SK-N-SH treated with all-trans-retinoic acid at 6 μM for 48 hours (cell line): ENCODE measurements around the gene PPARG.

ENCODE experiments used
- ARNTL ChIP-seq: fragments of 450-650 bp; formaldehyde crosslinking; IDR thresholded peaks from 2 replicates; pipeline ENCODE4 v1.5.0; 2020; ENCODE audit warnings: low read depth, mild to moderate bottlenecking, moderate library complexity, borderline replicate concordance
- GLIS3 ChIP-seq: fragments of 250-450 bp; sonication (Bioruptor Pico); IDR thresholded peaks from 2 replicates; pipeline ENCODE4 v1.5.0; 2020; ENCODE audit warnings: mild to moderate bottlenecking, moderate library complexity
- ISL1 ChIP-seq: fragments of 250-450 bp; sonication (Bioruptor Pico); IDR thresholded peaks from 2 replicates; pipeline ENCODE4 v2.1.2; 2022; ENCODE audit warnings: mild to moderate bottlenecking, moderate library complexity
- OSR1 ChIP-seq: fragments of 250-450 bp; sonication (Bioruptor Pico); IDR thresholded peaks from 2 replicates; pipeline ENCODE4 v1.8.0; 2022; ENCODE audit warnings: moderate library complexity, mild to moderate bottlenecking, inconsistent platforms
- POU6F1 ChIP-seq: fragments of 250-450 bp; sonication (Bioruptor Pico); IDR thresholded peaks from 2 replicates; pipeline ENCODE4 v1.8.0; 2021; ENCODE audit warnings: low read depth, mild to moderate bottlenecking, moderate library complexity, borderline replicate concordance
- PPARA ChIP-seq: fragments of 250-450 bp; sonication (Bioruptor Pico); IDR thresholded peaks from 2 replicates; pipeline ENCODE4 v1.5.0; 2020; ENCODE audit warnings: mild to moderate bottlenecking, borderline replicate concordance
- RARB ChIP-seq: fragments of 250-450 bp; sonication (Bioruptor Pico); IDR thresholded peaks from 2 replicates; pipeline ENCODE4 v1.8.0; 2021; ENCODE audit warnings: mild to moderate bottlenecking, moderate library complexity
- SNAI2 ChIP-seq: fragments of 250-450 bp; sonication (Bioruptor Pico); IDR thresholded peaks from 2 replicates; pipeline ENCODE4 v1.5.0; 2020; ENCODE audit warnings: mild to moderate bottlenecking, moderate library complexity
- ZFP3 ChIP-seq: fragments of 250-450 bp; sonication (Bioruptor Pico); IDR thresholded peaks from 2 replicates; pipeline ENCODE4 v1.5.0; 2020; ENCODE audit warnings: mild to moderate bottlenecking, moderate library complexity
- ZNF8 ChIP-seq: fragments of 450-650 bp; formaldehyde crosslinking; IDR thresholded peaks from 2 replicates; pipeline ENCODE4 v1.5.0; 2020; ENCODE audit warnings: mild to moderate bottlenecking, moderate library complexity
- TF ChIP-seq, protein P1 (sequence below): fragments of 250-450 bp; sonication (Bioruptor Pico); IDR thresholded peaks from 2 replicates; pipeline ENCODE4 v1.8.0; 2020; ENCODE audit warnings: mild to moderate bottlenecking, moderate library complexity, borderline replicate concordance
- TF ChIP-seq, protein P2 (sequence below): fragments of 250-450 bp; sonication (Bioruptor Pico); IDR thresholded peaks from 2 replicates; pipeline ENCODE4 v1.5.0; 2020; ENCODE audit warnings: mild to moderate bottlenecking, moderate library complexity
- TF ChIP-seq, protein P3 (sequence below): fragments of 250-450 bp; sonication (Bioruptor Pico); IDR thresholded peaks from 2 replicates; pipeline ENCODE4 v1.5.1; 2021; ENCODE audit warnings: mild to moderate bottlenecking, moderate library complexity

DNA sequence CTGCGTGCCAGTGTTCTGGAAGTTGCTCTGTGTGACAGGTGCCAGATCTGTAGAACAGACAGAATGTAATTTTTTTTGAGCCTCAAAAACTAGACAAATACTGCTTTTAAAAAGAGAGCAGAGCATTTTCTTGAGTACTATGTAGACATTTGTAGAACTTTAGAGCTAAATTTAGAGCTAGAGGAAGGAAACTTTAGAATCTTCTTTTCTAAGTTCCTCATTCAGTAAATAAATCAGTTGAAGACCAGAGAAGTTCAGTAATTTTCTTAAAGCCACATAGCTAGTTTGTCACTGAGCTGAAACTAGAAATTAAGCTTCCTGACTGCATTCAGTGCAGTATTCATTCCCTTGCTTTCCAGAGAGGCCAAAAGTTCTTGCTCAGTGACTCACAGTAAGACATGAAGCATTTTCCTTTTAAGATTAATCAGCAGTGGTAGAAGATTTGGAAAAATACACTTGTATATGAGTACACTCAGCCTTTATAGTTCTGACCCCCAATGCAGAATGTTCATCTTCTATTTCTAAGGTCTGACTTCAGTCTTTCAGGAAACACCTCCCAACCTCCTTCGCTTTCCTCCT, 111.8 kb downstream of the PPARG start:
- TF ChIP-seq ISL1 (CRISPR knock-in tag) (no peak), GLIS3 (CRISPR knock-in tag) (no peak), PPARA (CRISPR knock-in tag) (no peak), ZNF8 (CRISPR knock-in tag) (no peak), RARB (CRISPR knock-in tag) (no peak), ARNTL (CRISPR knock-in tag) (no peak), SNAI2 (CRISPR knock-in tag) (no peak), ZFP3 (CRISPR knock-in tag) (no peak; the same call in 1 of the 2 replicates), OSR1 (CRISPR knock-in tag) (no peak), POU6F1 (CRISPR knock-in tag) (no peak)
- TF ChIP-seq, protein P1, sequence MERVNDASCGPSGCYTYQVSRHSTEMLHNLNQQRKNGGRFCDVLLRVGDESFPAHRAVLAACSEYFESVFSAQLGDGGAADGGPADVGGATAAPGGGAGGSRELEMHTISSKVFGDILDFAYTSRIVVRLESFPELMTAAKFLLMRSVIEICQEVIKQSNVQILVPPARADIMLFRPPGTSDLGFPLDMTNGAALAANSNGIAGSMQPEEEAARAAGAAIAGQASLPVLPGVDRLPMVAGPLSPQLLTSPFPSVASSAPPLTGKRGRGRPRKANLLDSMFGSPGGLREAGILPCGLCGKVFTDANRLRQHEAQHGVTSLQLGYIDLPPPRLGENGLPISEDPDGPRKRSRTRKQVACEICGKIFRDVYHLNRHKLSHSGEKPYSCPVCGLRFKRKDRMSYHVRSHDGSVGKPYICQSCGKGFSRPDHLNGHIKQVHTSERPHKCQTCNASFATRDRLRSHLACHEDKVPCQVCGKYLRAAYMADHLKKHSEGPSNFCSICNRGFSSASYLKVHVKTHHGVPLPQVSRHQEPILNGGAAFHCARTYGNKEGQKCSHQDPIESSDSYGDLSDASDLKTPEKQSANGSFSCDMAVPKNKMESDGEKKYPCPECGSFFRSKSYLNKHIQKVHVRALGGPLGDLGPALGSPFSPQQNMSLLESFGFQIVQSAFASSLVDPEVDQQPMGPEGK: no peak
- TF ChIP-seq, protein P2, sequence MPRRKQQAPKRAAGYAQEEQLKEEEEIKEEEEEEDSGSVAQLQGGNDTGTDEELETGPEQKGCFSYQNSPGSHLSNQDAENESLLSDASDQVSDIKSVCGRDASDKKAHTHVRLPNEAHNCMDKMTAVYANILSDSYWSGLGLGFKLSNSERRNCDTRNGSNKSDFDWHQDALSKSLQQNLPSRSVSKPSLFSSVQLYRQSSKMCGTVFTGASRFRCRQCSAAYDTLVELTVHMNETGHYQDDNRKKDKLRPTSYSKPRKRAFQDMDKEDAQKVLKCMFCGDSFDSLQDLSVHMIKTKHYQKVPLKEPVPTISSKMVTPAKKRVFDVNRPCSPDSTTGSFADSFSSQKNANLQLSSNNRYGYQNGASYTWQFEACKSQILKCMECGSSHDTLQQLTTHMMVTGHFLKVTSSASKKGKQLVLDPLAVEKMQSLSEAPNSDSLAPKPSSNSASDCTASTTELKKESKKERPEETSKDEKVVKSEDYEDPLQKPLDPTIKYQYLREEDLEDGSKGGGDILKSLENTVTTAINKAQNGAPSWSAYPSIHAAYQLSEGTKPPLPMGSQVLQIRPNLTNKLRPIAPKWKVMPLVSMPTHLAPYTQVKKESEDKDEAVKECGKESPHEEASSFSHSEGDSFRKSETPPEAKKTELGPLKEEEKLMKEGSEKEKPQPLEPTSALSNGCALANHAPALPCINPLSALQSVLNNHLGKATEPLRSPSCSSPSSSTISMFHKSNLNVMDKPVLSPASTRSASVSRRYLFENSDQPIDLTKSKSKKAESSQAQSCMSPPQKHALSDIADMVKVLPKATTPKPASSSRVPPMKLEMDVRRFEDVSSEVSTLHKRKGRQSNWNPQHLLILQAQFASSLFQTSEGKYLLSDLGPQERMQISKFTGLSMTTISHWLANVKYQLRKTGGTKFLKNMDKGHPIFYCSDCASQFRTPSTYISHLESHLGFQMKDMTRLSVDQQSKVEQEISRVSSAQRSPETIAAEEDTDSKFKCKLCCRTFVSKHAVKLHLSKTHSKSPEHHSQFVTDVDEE (CRISPR knock-in tag): no peak
- TF ChIP-seq, protein P3, sequence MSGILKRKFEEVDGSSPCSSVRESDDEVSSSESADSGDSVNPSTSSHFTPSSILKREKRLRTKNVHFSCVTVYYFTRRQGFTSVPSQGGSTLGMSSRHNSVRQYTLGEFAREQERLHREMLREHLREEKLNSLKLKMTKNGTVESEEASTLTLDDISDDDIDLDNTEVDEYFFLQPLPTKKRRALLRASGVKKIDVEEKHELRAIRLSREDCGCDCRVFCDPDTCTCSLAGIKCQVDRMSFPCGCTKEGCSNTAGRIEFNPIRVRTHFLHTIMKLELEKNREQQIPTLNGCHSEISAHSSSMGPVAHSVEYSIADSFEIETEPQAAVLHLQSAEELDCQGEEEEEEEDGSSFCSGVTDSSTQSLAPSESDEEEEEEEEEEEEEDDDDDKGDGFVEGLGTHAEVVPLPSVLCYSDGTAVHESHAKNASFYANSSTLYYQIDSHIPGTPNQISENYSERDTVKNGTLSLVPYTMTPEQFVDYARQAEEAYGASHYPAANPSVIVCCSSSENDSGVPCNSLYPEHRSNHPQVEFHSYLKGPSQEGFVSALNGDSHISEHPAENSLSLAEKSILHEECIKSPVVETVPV (CRISPR knock-in tag): no peak
